ENCODE measurements around the gene CXCL14.

CXCL14 gene

GRCh38 chr5:135596157-135596763 lies 17.5 kb upstream of the CXCL14 start:
- no peak for FAIRE-seq

GRCh38 chr5:135594416-135594960 lies 15.7 kb upstream of the CXCL14 start:
- FAIRE-seq = no peak

- FAIRE-seq = no peak
These were observed 15.1 kb upstream of the CXCL14 start for GRCh38 chr5:135593886-135594285.

GRCh38 chr5:135593141-135593540 lies 14.3 kb upstream of the CXCL14 start:
- no peak for FAIRE-seq

- no peak for FAIRE-seq
These were observed 13.7 kb upstream of the CXCL14 start for GRCh38 chr5:135592312-135593045.

GRCh38 chr5:135591277-135591676 lies 12.5 kb upstream of the CXCL14 start:
- no peak for FAIRE-seq

GRCh38 chr5:135589152-135589551 lies 10.4 kb upstream of the CXCL14 start:
- FAIRE-seq = no peak

GRCh38 chr5:135587721-135588663 lies 9.2 kb upstream of the CXCL14 start:
- FAIRE-seq = no peak

GRCh38 chr5:135584918-135585317 lies 6.1 kb upstream of the CXCL14 start:
- FAIRE-seq = no peak

GRCh38 chr5:135584276-135584675 lies 5.5 kb upstream of the CXCL14 start:
- FAIRE-seq = no peak

- FAIRE-seq = no peak
These were observed 3.4 kb upstream of the CXCL14 start for GRCh38 chr5:135582099-135582781.

GRCh38 chr5:135578305-135578684 lies 496 bp downstream of the CXCL14 start:
- FAIRE-seq = no peak

GRCh38 chr5:135577421-135577820 lies 1.4 kb downstream of the CXCL14 start:
- no peak for FAIRE-seq

- FAIRE-seq = peak; percentile 99
These were observed 2.7 kb downstream of the CXCL14 start for GRCh38 chr5:135576075-135576599.

- FAIRE-seq = no peak
These were observed 4.3 kb downstream of the CXCL14 start for GRCh38 chr5:135574493-135574892.

- FAIRE-seq = no peak
These were observed 6.9 kb downstream of the CXCL14 start for GRCh38 chr5:135571902-135572301.

GRCh38 chr5:135571066-135571609 lies 7.7 kb downstream of the CXCL14 start:
- no peak for FAIRE-seq

GRCh38 chr5:135570453-135570764 lies 8.4 kb downstream of the CXCL14 start:
- FAIRE-seq = no peak

- peak; percentile 97 for FAIRE-seq
These were observed 8.9 kb downstream of the CXCL14 start for GRCh38 chr5:135569755-135570452.

- FAIRE-seq = no peak
These were observed 9.8 kb downstream of the CXCL14 start for GRCh38 chr5:135568923-135569360.

- no peak for FAIRE-seq
These were observed 10.5 kb downstream of the CXCL14 start for GRCh38 chr5:135568246-135568645.

GRCh38 chr5:135567661-135568060 lies 11.1 kb downstream of the CXCL14 start:
- FAIRE-seq = peak; percentile 84

All from G401.6 (cell line).